Measurements from ENCODE around the gene TAP2.
"Not testable (repeated sequence)": the region's sequence is repeated elsewhere in the genome, so short reads cannot be mapped to it uniquely, and the experiment has no call there.

Gene TAP2

GRCh38 chr6:32835167-32835893 lies 3.2 kb downstream of the TAP2 start:
- no peak for DNase-seq (ENCODE audit: low read depth in 4 of 4, low spot score in 1 of 4)

- DNase-seq (ENCODE audit: low read depth in 4 of 4, low spot score in 1 of 4) = no peak
These were observed 4.9 kb downstream of the TAP2 start for GRCh38 chr6:32833664-32834063.

GRCh38 chr6:32832535-32832934 lies 6.0 kb downstream of the TAP2 start:
- no peak for DNase-seq (ENCODE audit: low read depth in 4 of 4, low spot score in 1 of 4)

- DNase-seq (ENCODE audit: low read depth in 4 of 4, low spot score in 1 of 4) = no peak
These were observed 7.6 kb downstream of the TAP2 start for GRCh38 chr6:32830936-32831335.

- DNase-seq (ENCODE audit: low read depth in 4 of 4, low spot score in 1 of 4) = no peak
These were observed 8.5 kb downstream of the TAP2 start for GRCh38 chr6:32830017-32830416.

GRCh38 chr6:32829495-32829894 lies 9.0 kb downstream of the TAP2 start:
- DNase-seq (ENCODE audit: low read depth in 4 of 4, low spot score in 1 of 4) = no peak

- no peak for DNase-seq (ENCODE audit: low read depth in 4 of 4, low spot score in 1 of 4)
These were observed 11.5 kb downstream of the TAP2 start for GRCh38 chr6:32827025-32827424.

- no peak for DNase-seq (ENCODE audit: low read depth in 4 of 4, low spot score in 1 of 4)
These were observed 12.6 kb downstream of the TAP2 start for GRCh38 chr6:32825966-32826365.

- no peak for DNase-seq (ENCODE audit: low read depth in 4 of 4, low spot score in 1 of 4)
These were observed 18.8 kb downstream of the TAP2 start for GRCh38 chr6:32819729-32820128.

GRCh38 chr6:32818867-32819266 lies 19.7 kb downstream of the TAP2 start:
- no peak for DNase-seq (ENCODE audit: low read depth in 4 of 4, low spot score in 1 of 4)

- DNase-seq (ENCODE audit: low read depth in 4 of 4, low spot score in 1 of 4) = no peak
These were observed 21.8 kb downstream of the TAP2 start, which contains the start of gene HLA-DOB for GRCh38 chr6:32816746-32817204. Gene HLA-DOB, minus strand, starts transcription at chr6:32817002. Its CDS starts 51 bp downstream, at chr6:32816951.

GRCh38 chr6:32815996-32816395 lies 22.5 kb downstream of the TAP2 start:
- no peak for DNase-seq (ENCODE audit: low read depth in 4 of 4, low spot score in 1 of 4)

GRCh38 chr6:32815115-32815514 lies 23.4 kb downstream of the TAP2 start:
- DNase-seq (ENCODE audit: low read depth in 4 of 4, low spot score in 1 of 4) = no peak

- no peak for DNase-seq (ENCODE audit: low read depth in 4 of 4, low spot score in 1 of 4)
These were observed 24.4 kb downstream of the TAP2 start for GRCh38 chr6:32814145-32814544.

- DNase-seq (ENCODE audit: low read depth in 4 of 4, low spot score in 1 of 4) = no peak
These were observed 29.4 kb downstream of the TAP2 start for GRCh38 chr6:32809171-32809570.

- no peak for DNase-seq (ENCODE audit: low read depth in 4 of 4, low spot score in 1 of 4)
These were observed 31.4 kb downstream of the TAP2 start for GRCh38 chr6:32807020-32807580.

GRCh38 chr6:32805404-32805803 lies 33.1 kb downstream of the TAP2 start:
- DNase-seq (ENCODE audit: low read depth in 4 of 4, low spot score in 1 of 4) = not testable (repeated sequence)

- DNase-seq (ENCODE audit: low read depth in 4 of 4, low spot score in 1 of 4) = no peak
These were observed 35.1 kb downstream of the TAP2 start for GRCh38 chr6:32803416-32803815.

- DNase-seq (ENCODE audit: low read depth in 4 of 4, low spot score in 1 of 4) = no peak
These were observed 38.8 kb downstream of the TAP2 start for GRCh38 chr6:32799740-32800139.

GRCh38 chr6:32799168-32799567 lies 39.4 kb downstream of the TAP2 start:
- DNase-seq (ENCODE audit: low read depth in 4 of 4, low spot score in 1 of 4) = no peak

- DNase-seq (ENCODE audit: low read depth in 4 of 4, low spot score in 1 of 4) = peak; percentile 61 to 79 (median 63)
These were observed 41.4 kb downstream of the TAP2 start for GRCh38 chr6:32796848-32797776.

- DNase-seq (ENCODE audit: low read depth in 4 of 4, low spot score in 1 of 4) = no peak
These were observed 44.0 kb downstream of the TAP2 start for GRCh38 chr6:32794510-32794909.
